Stomach (tissue), 9 donors: ENCODE data around the gene IL12RB2. TPM values are rescaled to one million over a fixed set of nuclear protein-coding genes. Genes with fewer than 3 reads are reported as not detected.
"Not testable (repeated sequence)": the region's sequence is repeated elsewhere in the genome, so short reads cannot be mapped to it uniquely, and the experiment has no call there.

Experiments used
- DNase-seq, 2 donors: peaks; one replicate each; pipeline versions ENCODE4 v3.0.0 to v3.0.0-alpha.2; 2013 to 2019
- H3K27ac ChIP-seq, 5 donors: fragments of 200-600 bp in 4 of 5; sonication (generic) in 4 of 5; one replicate each; pipeline ENCODE4 v1.5.1; 2013 to 2019; ENCODE audit warnings: mild to moderate bottlenecking in 1 of 5, moderate library complexity in 1 of 5
- H3K27me3 ChIP-seq, 3 donors: fragments of 200-600 bp; sonication (generic); one replicate each; pipeline ENCODE4 v1.5.1; 2017 to 2019; ENCODE audit warnings: mixed run types in 1 of 3
- H3K36me3 ChIP-seq, 4 donors: fragments of 200-600 bp; sonication (generic); 1 replicate in 3 of 4; 2 replicates in 1 of 4; pipeline ENCODE4 v1.5.1; 2016 to 2019
- H3K4me1 ChIP-seq, 4 donors: fragments of 200-600 bp; sonication (generic); one replicate each; pipeline ENCODE4 v1.5.1; 2016 to 2019
- H3K4me3 ChIP-seq, 4 donors: fragments of 200-600 bp; sonication (generic) in 3 of 4; one replicate each; pipeline ENCODE4 v1.5.1; 2016 to 2019; ENCODE audit warnings: mild to moderate bottlenecking in 1 of 4
- H3K9me3 ChIP-seq, 4 donors: fragments of 200-600 bp; sonication (generic); one replicate each; pipeline ENCODE4 v1.5.1; 2016 to 2019
- EP300 ChIP-seq: sonication (generic); formaldehyde crosslinking; IDR thresholded peaks from one replicate; pipeline ENCODE4 v1.6.1; 2017; ENCODE audit warnings: antibody characterized with exemption
- POLR2A ChIP-seq, 4 donors: fragments of 450-650 bp; IDR thresholded peaks; one replicate each; pipeline ENCODE4 v1.6.1; 2016; ENCODE audit warnings: antibody characterized with exemption in 4 of 4, control low read depth in 2 of 4, mild to moderate bottlenecking in 1 of 4, moderate library complexity in 1 of 4
- POLR2AphosphoS5 ChIP-seq, 3 donors: sonication (generic); formaldehyde crosslinking; IDR thresholded peaks; one replicate each; pipeline ENCODE4 v1.6.1; 2016; ENCODE audit warnings: antibody characterized with exemption in 3 of 3
- WGBS, 5 donors: extraction: QIAGEN DNeasy Blood & Tissue Kit in 3 of 5; methylation state at CpG; one replicate each; pipeline versions ENCODE4 v1.1.5 to v1.1.7; 2013 to 2018; 5-methylcytosine and 5-hydroxymethylcytosine counted together
- intact Hi-C: fragments of 100-400 bp; cut with DNase I; formaldehyde crosslinking; loops from one replicate; pipeline ENCODE4 v1.15.1; 2023; ENCODE audit warnings: low total_unique reads
- polyA plus RNA-seq, 3 donors: library from polyadenylated mRNA; stranded (reverse); fragments of 200-250 nt; gene quantifications; one replicate each; pipeline ENCODE4 v1.2.3, GENCODE V29; 2013
- total RNA-seq, 5 donors: library from RNA; depleted of rRNA; stranded (reverse); fragments of >200 nt; gene quantifications; one replicate each; pipeline versions ENCODE4 v1.1.0 to v1.2.3, GENCODE V29; 2014 to 2016
- TF ChIP-seq, protein P1 (sequence below), 7 experiments: fragments of 450-650 bp in 4 of 7; fragments of 200-600 bp in 3 of 7; sonication (generic) in 3 of 7; IDR thresholded peaks; one replicate each; pipeline ENCODE4 v1.5.1; 2016 to 2019; ENCODE audit warnings: antibody characterized with exemption in 7 of 7, control low read depth in 2 of 7, mild to moderate bottlenecking in 1 of 7
- donor health status: healthy with polysubstance abuse.
- donor health status: Bipolar disorder and iron deficiency.
- donor health status: healthy.

IL12RB2 gene
- total and polyA plus RNA-seq, 8 donors: 0.06 to 1.2 (median 0.29) TPM; not detected in 3

GRCh38 chr1:67393737-67394136, 86.1 kb downstream of the IL12RB2 start:
- Histone ChIP-seq H3K27me3 (no peaks in the 10 kb centered on the region), H3K36me3 (peaks cover 0 to 11% (median 8%) of the 10 kb centered on the region in 4 donors), H3K9me3 (no peaks in the 10 kb centered on the region), H3K4me1 (no peaks in the 10 kb centered on the region), H3K27ac (no peak overlapping the region), H3K4me3 (no peak overlapping the region)
- WGBS, 5 donors: 62 to 84% (median 82%) methylated on average over 3 of the region's 3 CpGs
- intact Hi-C loops: no loop called here
- TF ChIP-seq, protein P1, sequence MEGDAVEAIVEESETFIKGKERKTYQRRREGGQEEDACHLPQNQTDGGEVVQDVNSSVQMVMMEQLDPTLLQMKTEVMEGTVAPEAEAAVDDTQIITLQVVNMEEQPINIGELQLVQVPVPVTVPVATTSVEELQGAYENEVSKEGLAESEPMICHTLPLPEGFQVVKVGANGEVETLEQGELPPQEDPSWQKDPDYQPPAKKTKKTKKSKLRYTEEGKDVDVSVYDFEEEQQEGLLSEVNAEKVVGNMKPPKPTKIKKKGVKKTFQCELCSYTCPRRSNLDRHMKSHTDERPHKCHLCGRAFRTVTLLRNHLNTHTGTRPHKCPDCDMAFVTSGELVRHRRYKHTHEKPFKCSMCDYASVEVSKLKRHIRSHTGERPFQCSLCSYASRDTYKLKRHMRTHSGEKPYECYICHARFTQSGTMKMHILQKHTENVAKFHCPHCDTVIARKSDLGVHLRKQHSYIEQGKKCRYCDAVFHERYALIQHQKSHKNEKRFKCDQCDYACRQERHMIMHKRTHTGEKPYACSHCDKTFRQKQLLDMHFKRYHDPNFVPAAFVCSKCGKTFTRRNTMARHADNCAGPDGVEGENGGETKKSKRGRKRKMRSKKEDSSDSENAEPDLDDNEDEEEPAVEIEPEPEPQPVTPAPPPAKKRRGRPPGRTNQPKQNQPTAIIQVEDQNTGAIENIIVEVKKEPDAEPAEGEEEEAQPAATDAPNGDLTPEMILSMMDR (IDR thresholded peaks at IDR 0.05): no peak
- TF ChIP-seq POLR2AphosphoS5 (IDR thresholded peaks at IDR 0.05): no peak
- TF ChIP-seq POLR2A (IDR thresholded peaks at IDR 0.05): no peak
- TF ChIP-seq EP300: no peak
- DNase-seq: no peak

DNA sequence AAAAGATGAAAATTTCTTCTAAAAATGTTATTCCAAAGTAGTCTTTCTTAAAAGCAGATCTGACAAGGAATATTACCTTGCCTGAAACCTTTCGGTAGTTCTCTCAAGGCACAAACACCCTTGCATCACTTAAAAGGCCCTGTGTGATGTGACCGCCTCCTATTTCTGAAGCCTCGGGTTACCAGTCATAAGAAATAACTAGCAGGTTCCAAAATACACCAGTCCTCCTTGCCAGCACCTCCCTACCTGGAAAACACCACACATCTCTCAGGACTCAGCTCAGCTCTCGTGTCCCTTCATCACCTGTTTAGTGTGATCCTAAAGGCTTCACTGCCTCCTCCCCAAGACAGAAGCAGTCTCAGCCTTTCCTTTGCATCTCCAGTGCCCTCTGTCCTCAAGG, 86.9 kb downstream of the IL12RB2 start:
- Histone ChIP-seq H3K36me3 (peaks cover 0 to 11% (median 8%) of the 10 kb centered on the region in 4 donors), H3K4me3 (no peak overlapping the region), H3K27ac (no peak overlapping the region), H3K9me3 (no peaks in the 10 kb centered on the region), H3K4me1 (no peaks in the 10 kb centered on the region), H3K27me3 (no peaks in the 10 kb centered on the region)
- no peak for DNase-seq
- intact Hi-C loops: no loop called here
- WGBS, 5 donors: 90 to 98% (median 96%) methylated on average over 4 of the region's 4 CpGs
- TF ChIP-seq POLR2A (IDR thresholded peaks at IDR 0.05) (no peak), EP300 (no peak), POLR2AphosphoS5 (IDR thresholded peaks at IDR 0.05) (no peak)
- TF ChIP-seq, protein P1 (IDR thresholded peaks at IDR 0.05): no peak

GRCh38 chr1:67399199-67399993, 91.7 kb downstream of the IL12RB2 start:
- H3K27ac ChIP-seq: no peak overlapping the region
- peaks cover 0 to under 1% (median 0%) of the 10 kb centered on the region in 4 donors for H3K4me1 ChIP-seq
- no peaks in the 10 kb centered on the region for H3K27me3 ChIP-seq
- 78 to 83% (median 79%) methylated on average over 7 of the region's 7 CpGs for WGBS, 5 donors
- DNase-seq: no peak
- H3K9me3 ChIP-seq: no peaks in the 10 kb centered on the region
- H3K4me3 ChIP-seq: no peak overlapping the region
- no peak for TF ChIP-seq POLR2AphosphoS5 (IDR thresholded peaks at IDR 0.05)
- TF ChIP-seq, protein P1 (IDR thresholded peaks at IDR 0.05): no peak
- no peak for TF ChIP-seq POLR2A (IDR thresholded peaks at IDR 0.05)
- no peak for TF ChIP-seq EP300
- intact Hi-C loops: no loop called here
- peaks cover 0 to 8% (median 6%) of the 10 kb centered on the region in 4 donors for H3K36me3 ChIP-seq

DNA sequence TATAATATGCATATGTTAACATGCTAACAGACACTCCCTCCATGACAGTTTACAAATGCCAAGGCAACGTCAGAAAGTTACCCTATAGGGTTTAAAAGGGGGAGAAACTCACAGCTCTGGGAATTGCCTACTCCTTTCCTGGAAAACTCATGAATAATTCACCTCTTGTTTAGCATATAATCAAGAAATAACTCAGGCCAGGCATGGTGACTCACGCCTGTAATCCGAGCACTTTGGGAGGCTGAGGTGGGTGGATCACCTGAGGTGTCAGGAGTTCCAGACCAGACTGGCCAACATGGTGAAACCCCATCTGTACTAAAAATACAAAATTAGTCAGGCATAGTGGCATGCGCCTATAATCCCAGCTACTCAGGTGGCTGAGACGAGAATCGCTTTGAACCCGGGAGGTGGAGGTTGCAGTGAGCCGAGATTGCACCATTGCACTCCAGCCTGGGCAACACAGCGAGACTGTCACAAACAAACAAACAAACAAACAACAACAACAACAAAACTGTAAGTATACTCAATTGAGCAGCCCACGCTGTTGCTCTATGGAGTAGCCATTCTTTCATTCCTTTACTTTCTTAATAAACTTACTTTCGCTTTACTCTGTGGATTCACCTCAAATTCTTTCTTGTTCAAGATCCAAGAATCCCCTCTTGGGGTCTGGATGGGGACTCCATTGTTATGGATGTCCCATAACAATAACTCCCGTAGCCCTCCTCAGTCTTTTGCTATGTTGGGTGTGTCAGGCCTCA, 92.5 kb downstream of the IL12RB2 start:
- H3K4me3 ChIP-seq, H3K27me3 ChIP-seq, intact Hi-C loops, H3K9me3 ChIP-seq, H3K27ac ChIP-seq, DNase-seq, H3K36me3 ChIP-seq, H3K4me1 ChIP-seq: not testable (repeated sequence)
- 81 to 87% (median 84%) methylated on average over 12 of the region's 12 CpGs for WGBS, 5 donors
